AG04449 (cell line): Measurements from ENCODE around the gene S100A10.

ENCODE experiments used
- CTCF ChIA-PET: fragments of 350-600 bp; formaldehyde crosslinking; extraction: SDS; loops from one replicate; lab custom pipeline; 2021; ENCODE audit warnings: antibody characterized with exemption; lab: Yijun Ruan, JAX
- POLR2A ChIA-PET: fragments of 400-600, 350-600 bp; formaldehyde crosslinking; extraction: SDS; loops from one replicate; lab custom pipeline; 2020; ENCODE audit warnings: antibody characterized with exemption, inconsistent platforms; lab: Yijun Ruan, JAX
- DNase-seq: peaks from one replicate; pipeline ENCODE4 v3.0.0-alpha.2; 2010; ENCODE audit warnings: low read depth, low spot score
- H3K4me3 ChIP-seq: 2 replicates; pipeline ENCODE4 v1.5.1; 2011; ENCODE audit warnings: low read depth, mild to moderate bottlenecking, control low read depth, low read length
- TF ChIP-seq, protein P1 (sequence below): IDR thresholded peaks from one replicate; pipeline ENCODE4 v1.5.1; 2011; ENCODE audit warnings: mild to moderate bottlenecking, moderate library complexity, low read length, control low read depth, inconsistent platforms; ENCODE audit not compliant: insufficient read depth; ENCODE audit errors: missing control alignments

The S100A10 gene

DNA sequence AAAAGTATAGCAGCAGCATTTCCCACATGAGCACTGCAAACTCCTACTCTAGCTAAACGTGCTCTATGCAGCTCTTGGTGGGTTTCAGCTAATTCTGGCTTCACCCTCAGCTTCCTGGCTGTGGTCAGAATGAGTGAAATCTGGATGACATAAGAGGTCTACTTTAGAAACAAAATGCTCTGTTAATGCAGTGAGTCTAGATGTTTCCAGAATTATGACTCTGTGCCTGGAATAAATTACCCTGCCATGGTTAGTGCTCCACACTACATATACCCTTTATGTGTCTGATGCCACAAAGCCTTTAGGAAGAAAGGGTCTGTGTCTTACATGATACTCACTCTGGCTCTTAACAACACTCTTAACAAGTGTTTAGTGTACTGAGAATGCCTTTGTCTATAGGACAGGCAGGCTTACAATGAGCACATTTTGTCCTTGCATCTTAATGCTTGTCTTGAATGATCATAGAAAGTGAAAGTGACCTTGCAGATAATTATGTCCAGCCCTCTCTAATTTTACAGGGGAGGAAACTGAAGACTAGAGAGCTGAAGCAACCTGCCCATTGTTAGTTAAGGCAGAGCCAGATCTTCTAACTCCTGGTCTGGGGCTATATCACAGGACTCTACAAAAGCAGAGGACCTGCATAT, 9.2 kb downstream of the S100A10 start:
- POLR2A ChIA-PET, result no interaction called here
- H3K4me3 ChIP-seq, result no peak overlapping the region
- TF ChIP-seq, protein P1, sequence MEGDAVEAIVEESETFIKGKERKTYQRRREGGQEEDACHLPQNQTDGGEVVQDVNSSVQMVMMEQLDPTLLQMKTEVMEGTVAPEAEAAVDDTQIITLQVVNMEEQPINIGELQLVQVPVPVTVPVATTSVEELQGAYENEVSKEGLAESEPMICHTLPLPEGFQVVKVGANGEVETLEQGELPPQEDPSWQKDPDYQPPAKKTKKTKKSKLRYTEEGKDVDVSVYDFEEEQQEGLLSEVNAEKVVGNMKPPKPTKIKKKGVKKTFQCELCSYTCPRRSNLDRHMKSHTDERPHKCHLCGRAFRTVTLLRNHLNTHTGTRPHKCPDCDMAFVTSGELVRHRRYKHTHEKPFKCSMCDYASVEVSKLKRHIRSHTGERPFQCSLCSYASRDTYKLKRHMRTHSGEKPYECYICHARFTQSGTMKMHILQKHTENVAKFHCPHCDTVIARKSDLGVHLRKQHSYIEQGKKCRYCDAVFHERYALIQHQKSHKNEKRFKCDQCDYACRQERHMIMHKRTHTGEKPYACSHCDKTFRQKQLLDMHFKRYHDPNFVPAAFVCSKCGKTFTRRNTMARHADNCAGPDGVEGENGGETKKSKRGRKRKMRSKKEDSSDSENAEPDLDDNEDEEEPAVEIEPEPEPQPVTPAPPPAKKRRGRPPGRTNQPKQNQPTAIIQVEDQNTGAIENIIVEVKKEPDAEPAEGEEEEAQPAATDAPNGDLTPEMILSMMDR, result no peak
- CTCF ChIA-PET, result interaction anchor here (1.7 to 12.8 kb wide), 3 partner anchors 16 to 51 kb away, joined by 5 to 120 read pairs (median 76); no protein-coding TSS in a partner anchor
- no peak for DNase-seq

DNA sequence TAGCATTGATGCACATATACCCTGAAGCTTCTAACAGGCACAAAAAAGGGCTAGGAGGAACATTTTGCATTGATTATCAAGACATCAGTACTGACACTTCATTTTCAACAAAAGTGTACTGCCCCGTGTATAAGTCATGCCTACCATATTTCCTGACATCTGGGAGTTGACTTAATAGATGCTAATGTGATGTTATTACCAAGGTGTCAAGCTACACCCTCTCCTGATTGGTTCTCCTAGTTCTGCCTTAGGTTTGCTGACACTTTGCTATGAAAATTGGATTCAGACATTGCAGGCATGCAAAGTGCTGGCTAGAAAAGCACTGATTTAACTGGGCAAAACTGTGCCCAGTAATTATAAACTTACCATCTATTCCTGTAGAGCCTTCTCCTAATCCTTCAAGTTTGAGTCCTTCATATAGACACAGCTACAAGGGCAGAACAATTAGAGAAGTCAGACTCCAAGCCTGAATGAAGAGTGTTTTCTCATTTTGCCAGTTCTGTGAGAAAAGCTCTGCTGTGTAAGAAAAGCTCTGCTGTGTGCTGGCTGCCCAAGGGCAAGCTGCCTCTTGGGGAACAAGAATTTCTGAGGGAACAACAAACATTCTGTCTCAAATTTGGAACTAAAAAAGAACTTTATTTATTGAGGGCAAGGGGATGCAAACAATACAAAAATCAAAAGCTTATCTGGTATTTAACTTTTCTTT, 11.2 kb downstream of the S100A10 start:
- ChIA-PET CTCF (interaction anchor here (0.9 to 12.8 kb wide), 8 partner anchors 9 to 52 kb away, joined by 3 to 120 read pairs (median 6); no protein-coding TSS in a partner anchor), POLR2A (no interaction called here)
- H3K4me3 ChIP-seq, result no peak overlapping the region
- no peak for DNase-seq
- TF ChIP-seq, protein P1, result no peak

GRCh38 chr1:151981178-151981525, 12.5 kb downstream of the S100A10 start:
- no peak overlapping the region for H3K4me3 ChIP-seq
- no peak for DNase-seq
- CTCF ChIA-PET, result interaction anchor here (1.1 to 12.8 kb wide), 6 partner anchors 9 to 47 kb away, joined by 3 to 120 read pairs (median 10); no protein-coding TSS in a partner anchor
- TF ChIP-seq, protein P1, result no peak
- POLR2A ChIA-PET, result interaction anchor here (1.2 to 2.1 kb wide), 3 partner anchors 11 to 40 kb away, joined by 3 to 13 read pairs (median 3); partner anchors contain the start of gene S100A10

DNA sequence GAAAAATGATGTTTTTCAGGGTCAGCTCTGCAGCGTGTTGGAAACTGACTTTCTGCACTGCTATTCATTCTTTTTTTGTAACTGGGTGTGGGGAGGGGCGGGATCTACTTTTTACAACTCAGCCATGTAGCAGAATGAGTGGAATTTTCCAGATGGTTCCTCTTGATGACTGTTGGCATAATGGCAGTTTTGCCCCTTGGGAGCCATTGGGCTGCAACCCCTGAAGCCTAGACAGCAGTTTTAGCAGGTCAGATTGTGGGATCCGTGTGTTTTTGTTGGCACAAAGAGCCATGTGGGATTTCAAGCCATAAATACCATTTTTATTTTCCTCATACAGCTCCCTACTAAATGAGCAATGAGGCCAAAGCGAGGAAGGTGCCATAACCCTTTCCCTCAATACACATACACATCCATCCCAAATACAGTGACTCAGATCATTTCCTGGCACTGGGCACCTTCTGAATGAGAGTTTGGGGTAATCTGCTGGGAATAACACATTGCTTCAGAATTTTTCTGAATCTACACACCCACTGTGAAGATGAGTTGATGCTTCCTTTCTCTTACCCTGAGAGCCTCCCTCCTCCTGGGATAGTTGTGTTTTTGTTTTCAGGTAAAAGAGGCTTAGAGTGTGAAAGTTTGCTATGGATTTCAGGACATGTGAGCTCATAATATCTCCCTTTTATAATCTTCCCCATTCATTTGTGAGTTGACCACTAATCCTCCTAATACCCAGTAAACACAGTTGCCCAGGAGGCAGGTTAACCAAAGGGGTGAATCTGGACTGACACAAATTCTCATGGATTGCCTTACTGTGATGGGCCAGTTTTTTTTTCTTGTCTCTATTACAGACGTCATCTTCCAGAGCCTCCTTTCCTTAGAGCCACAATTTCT, 13.1 kb downstream of the S100A10 start:
- CTCF ChIA-PET, result interaction anchor here (1.1 to 12.8 kb wide), 6 partner anchors 9 to 47 kb away, joined by 3 to 120 read pairs (median 10); no protein-coding TSS in a partner anchor
- POLR2A ChIA-PET, result interaction anchor here (1.2 to 2.1 kb wide), 4 partner anchors 8 to 39 kb away, joined by 3 to 13 read pairs (median 4); partner anchors contain the start of gene S100A10

DNA sequence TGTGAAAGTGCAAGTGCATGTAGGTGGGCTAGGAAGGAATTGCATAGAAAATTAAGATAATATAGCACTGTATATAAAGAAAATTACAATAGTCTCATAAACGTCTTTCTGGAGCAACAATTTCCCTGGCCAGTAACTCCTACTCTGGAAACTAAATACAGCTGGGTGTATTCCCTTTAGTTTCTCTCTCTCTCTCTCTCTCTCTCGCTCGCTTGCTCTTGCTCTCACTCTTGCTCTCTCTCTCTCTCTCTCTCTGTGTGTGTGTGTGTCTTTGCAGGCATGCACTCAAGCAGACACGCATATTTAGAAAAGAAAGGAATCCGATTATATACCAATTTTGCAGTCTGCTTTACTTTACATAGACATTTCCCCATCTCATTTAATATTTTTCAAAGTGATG, 14.7 kb downstream of the S100A10 start:
- H3K4me3 ChIP-seq, result no peak overlapping the region
- ChIA-PET CTCF (interaction anchor here (0.7 to 12.8 kb wide), 5 partner anchors 11 to 45 kb away, joined by 3 to 120 read pairs (median 10); no protein-coding TSS in a partner anchor), POLR2A (interaction anchor here (1.8 kb wide), 1 partner anchor 10 kb away, joined by 5 read pairs; no protein-coding TSS in a partner anchor)
- TF ChIP-seq, protein P1, result no peak
- DNase-seq, result no peak

More for the DNA sequence above, 13.1 kb downstream of the S100A10 start:
- peak; percentile 84 for DNase-seq
- H3K4me3 ChIP-seq, result no peak overlapping the region
- TF ChIP-seq, protein P1, result no peak
